ENCODE measurements around the gene ERCC6L2. TPM values are rescaled to one million over a fixed set of nuclear protein-coding genes. Genes with fewer than 3 reads are reported as not detected.

ERCC6L2 gene
- total RNA-seq, 2 experiments from 2014 or later = 42.3 to 42.5 TPM

- H3K4me1 Mint-ChIP-seq = peaks cover 35% of the 10 kb centered on the region
- DNase-seq (no peak), ATAC-seq (ENCODE audit: low read depth) (no peak)
- H3K4me3 Mint-ChIP-seq = no peak overlapping the region
- H3K36me3 Mint-ChIP-seq = peaks cover 24% of the 10 kb centered on the region
- H3K9me3 Mint-ChIP-seq = no peaks in the 10 kb centered on the region
- POLR2A ChIA-PET = interaction anchor here (0.7 to 4.6 kb wide), 4 partner anchors 130 to 367 kb away, joined by 3 to 30 read pairs (median 19); no protein-coding TSS in a partner anchor
- H3K27me3 Mint-ChIP-seq = no peaks in the 10 kb centered on the region
- H3K27ac Mint-ChIP-seq = no peak overlapping the region
These were observed 2.5 kb downstream of the ERCC6L2 start for GRCh38 chr9:95877984-95878383.

DNA sequence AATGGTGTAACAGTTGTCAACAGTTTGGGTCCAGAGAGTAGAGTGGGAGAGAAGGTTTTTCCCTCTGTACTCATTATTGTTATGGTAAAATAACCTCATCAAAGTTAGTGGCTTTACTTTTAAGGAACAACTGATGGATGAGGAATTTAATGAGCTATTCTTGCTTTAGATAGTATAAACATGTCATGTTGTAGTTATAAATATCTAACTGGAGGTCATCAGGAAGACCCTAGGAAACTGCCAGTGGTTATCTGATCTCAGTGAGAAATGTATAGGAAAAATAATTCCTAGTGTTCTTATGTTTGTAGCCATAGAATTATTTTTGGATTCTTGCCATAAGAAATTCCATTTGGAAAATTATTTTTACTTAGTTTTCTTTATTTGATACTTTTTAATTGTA lies 4.1 kb downstream of the ERCC6L2 start:
- POLR2A ChIA-PET = no interaction called here
- Mint-ChIP-seq H3K36me3 (peaks cover 28% of the 10 kb centered on the region), H3K27ac (peak overlapping the region; percentile 24), H3K27me3 (no peaks in the 10 kb centered on the region), H3K4me3 (no peak overlapping the region), H3K9me3 (no peaks in the 10 kb centered on the region), H3K4me1 (peaks cover 42% of the 10 kb centered on the region)
- DNase-seq (no peak), ATAC-seq (ENCODE audit: low read depth) (no peak)

DNA sequence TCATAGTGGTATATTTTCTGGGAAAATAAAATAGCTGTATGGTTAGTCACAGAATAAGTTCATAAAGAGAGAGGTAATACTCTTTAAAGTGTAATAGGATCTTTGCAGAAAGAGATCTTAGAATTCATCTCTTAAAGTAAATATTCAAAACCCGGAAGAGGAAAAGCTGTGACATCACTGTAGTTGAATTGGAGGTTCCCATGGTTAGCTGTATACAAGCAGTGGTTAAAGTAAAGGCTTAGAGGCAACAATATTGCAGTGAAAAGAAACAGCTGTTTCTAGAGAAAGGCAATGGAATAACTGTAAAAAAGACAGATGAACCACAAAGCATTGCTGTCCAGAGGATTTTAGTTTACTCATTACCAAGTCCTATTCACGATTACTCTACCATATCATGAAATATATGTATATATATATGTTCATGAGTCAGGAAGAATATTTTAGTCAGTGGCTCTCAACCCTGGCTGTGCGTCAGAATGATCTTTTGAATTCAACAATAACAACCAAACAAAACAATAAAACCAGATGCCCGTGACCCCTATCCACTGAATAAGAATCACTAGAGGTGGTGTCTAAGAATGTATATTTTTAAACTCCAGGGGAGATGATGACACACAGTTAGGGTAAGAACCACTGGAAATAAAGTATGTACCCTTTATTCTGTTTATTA lies 4.7 kb downstream of the ERCC6L2 start:
- DNase-seq (no peak), ATAC-seq (ENCODE audit: low read depth) (no peak)
- Mint-ChIP-seq H3K27me3 (no peaks in the 10 kb centered on the region), H3K4me1 (peaks cover 40% of the 10 kb centered on the region), H3K27ac (peak overlapping the region; percentile 63), H3K36me3 (peaks cover 31% of the 10 kb centered on the region), H3K9me3 (no peaks in the 10 kb centered on the region), H3K4me3 (peak overlapping the region; percentile 26)
- POLR2A ChIA-PET = no interaction called here

DNA sequence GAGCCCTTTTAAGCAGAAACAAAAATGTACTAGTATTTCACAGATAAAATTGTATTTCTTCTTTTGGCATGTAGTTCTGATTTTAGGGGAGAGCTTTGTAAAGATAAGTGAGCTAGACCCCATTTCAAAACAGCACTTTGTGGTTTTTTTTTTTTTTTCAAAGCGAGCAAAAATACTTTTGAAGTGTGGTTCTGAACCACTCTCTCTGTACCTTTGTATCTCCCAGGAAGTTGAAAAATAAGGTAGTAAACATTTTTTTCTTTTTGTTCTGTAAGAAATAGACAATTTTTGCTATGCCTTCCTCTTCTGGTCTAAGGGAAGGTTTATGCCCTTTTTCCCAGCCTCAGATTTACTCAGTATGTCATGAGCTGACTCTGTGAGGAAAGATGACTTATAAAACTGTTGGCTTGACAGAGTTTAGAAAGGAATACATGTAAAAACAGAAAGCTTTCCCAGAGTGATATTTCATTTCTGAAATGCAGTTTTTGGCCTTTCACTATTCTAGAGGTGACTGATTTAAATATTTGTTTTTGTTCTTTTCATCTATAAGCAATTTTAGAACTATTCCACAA lies 12.5 kb downstream of the ERCC6L2 start:
- POLR2A ChIA-PET = interaction anchor here (0.6 to 3.9 kb wide), 2 partner anchors 12 to 128 kb away, joined by 3 to 18 read pairs; partner anchors contain the start of gene ERCC6L2
- DNase-seq (no peak), ATAC-seq (ENCODE audit: low read depth) (peak; percentile 61)

DNA sequence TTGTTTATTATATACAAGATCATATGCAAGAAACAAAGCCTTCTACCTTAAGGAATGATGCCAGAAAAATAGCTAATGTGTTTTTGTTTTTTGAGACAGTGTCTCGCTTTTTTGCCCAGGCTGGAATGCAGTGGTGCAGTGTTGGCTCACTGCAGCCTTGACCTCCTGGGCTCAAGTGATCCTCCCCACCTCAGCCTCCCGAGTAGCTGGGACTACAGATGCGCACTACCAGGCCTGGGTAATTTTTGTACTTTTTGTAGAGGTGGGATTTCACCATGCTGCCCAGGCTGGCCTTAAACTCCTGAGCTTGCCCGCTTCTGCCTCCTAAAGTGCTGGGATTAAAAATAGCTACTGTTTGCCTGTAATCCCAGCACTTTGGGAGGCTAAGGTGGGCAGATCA lies 15.1 kb downstream of the ERCC6L2 start:
- peaks cover 37% of the 10 kb centered on the region for H3K36me3 Mint-ChIP-seq
- H3K4me3 Mint-ChIP-seq = no peak overlapping the region
- DNase-seq (no peak), ATAC-seq (ENCODE audit: low read depth) (no peak)
- POLR2A ChIA-PET = interaction anchor here (2.3 kb wide), 1 partner anchor 15 kb away, joined by 12 read pairs; the partner anchor contains the start of gene ERCC6L2
- H3K4me1 Mint-ChIP-seq = peaks cover 34% of the 10 kb centered on the region
- no peak overlapping the region for H3K27ac Mint-ChIP-seq
- H3K27me3 Mint-ChIP-seq = no peaks in the 10 kb centered on the region
- peaks cover 11% of the 10 kb centered on the region for H3K9me3 Mint-ChIP-seq

More for the DNA sequence above, 12.5 kb downstream of the ERCC6L2 start:
- peaks cover 47% of the 10 kb centered on the region for H3K36me3 Mint-ChIP-seq
- H3K27me3 Mint-ChIP-seq = no peaks in the 10 kb centered on the region
- peak overlapping the region; percentile 87 for H3K27ac Mint-ChIP-seq
- H3K9me3 Mint-ChIP-seq = peaks cover 2% of the 10 kb centered on the region
- H3K4me1 Mint-ChIP-seq = peaks cover 50% of the 10 kb centered on the region
- H3K4me3 Mint-ChIP-seq = peak overlapping the region; percentile 72

- peaks cover 32% of the 10 kb centered on the region for H3K4me1 Mint-ChIP-seq
- no peaks in the 10 kb centered on the region for H3K27me3 Mint-ChIP-seq
- peaks cover 36% of the 10 kb centered on the region for H3K36me3 Mint-ChIP-seq
- no peak overlapping the region for H3K27ac Mint-ChIP-seq
- no peak for ATAC-seq (ENCODE audit: low read depth)
- no peak for DNase-seq
- POLR2A ChIA-PET = interaction anchor here (2.3 kb wide), 1 partner anchor 15 kb away, joined by 12 read pairs; the partner anchor contains the start of gene ERCC6L2
- no peak overlapping the region for H3K4me3 Mint-ChIP-seq
- peaks cover 13% of the 10 kb centered on the region for H3K9me3 Mint-ChIP-seq
These were observed 15.7 kb downstream of the ERCC6L2 start for GRCh38 chr9:95891067-95891671.

- H3K9me3 Mint-ChIP-seq = peaks cover 14% of the 10 kb centered on the region
- no peaks in the 10 kb centered on the region for H3K27me3 Mint-ChIP-seq
- POLR2A ChIA-PET = no interaction called here
- no peak for DNase-seq
- peaks cover 33% of the 10 kb centered on the region for H3K36me3 Mint-ChIP-seq
- H3K27ac Mint-ChIP-seq = no peak overlapping the region
- no peak for ATAC-seq (ENCODE audit: low read depth)
- peaks cover 27% of the 10 kb centered on the region for H3K4me1 Mint-ChIP-seq
- H3K4me3 Mint-ChIP-seq = no peak overlapping the region
These were observed 17.2 kb downstream of the ERCC6L2 start for GRCh38 chr9:95892690-95893089.

DNA sequence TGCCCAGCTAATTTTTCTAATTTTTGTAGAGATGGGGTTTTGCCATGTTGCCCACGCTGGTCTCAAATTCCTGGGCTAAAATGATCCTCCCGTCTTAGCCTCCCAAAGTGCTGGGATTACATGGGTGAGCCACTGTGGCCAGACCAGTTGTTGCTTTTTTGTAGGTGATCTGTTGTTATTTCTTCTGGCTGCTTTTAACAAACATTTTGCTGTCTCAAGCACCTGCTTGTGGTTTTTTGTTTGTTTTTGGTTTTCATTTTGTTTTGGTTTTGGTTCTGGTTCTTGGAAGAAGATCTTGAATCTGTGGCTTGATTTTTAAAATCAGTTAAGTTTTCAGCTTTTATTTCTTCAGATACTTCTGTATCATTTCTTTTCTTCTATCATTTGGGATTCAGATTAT lies 21.1 kb downstream of the ERCC6L2 start:
- Mint-ChIP-seq H3K27me3 (no peaks in the 10 kb centered on the region), H3K27ac (peak overlapping the region; percentile 55), H3K9me3 (peaks cover 14% of the 10 kb centered on the region), H3K4me3 (peak overlapping the region; percentile 13), H3K36me3 (peaks cover 43% of the 10 kb centered on the region), H3K4me1 (peaks cover 11% of the 10 kb centered on the region)
- ATAC-seq (ENCODE audit: low read depth) (no peak), DNase-seq (no peak)
- POLR2A ChIA-PET = no interaction called here

- Mint-ChIP-seq H3K4me1 (peaks cover 6% of the 10 kb centered on the region), H3K27ac (no peak overlapping the region), H3K36me3 (peaks cover 27% of the 10 kb centered on the region), H3K27me3 (no peaks in the 10 kb centered on the region), H3K4me3 (no peak overlapping the region), H3K9me3 (peaks cover under 1% of the 10 kb centered on the region)
- ATAC-seq (ENCODE audit: low read depth) (no peak), DNase-seq (no peak)
- POLR2A ChIA-PET = no interaction called here
These were observed 26.0 kb downstream of the ERCC6L2 start for GRCh38 chr9:95901506-95901905.

DNA sequence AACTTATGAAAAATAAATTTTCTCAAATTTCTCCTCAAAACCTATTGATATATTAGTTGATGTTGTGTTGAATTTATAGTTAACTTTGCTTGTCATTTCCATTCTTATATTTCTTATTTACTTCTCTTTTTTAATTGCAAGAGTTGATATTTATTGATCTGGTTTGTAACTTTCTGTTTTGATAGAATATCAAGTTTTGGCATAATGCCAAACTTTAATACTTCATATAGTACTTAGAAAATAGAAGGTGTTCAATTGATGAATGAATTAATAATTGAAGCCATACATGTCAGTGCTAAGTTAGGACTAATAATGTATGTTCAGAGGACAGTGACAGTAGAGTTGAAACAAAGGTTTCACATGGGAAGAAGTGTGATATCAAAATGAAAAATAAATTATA lies 27.9 kb downstream of the ERCC6L2 start:
- ATAC-seq (ENCODE audit: low read depth) = no peak
- Mint-ChIP-seq H3K36me3 (peaks cover 24% of the 10 kb centered on the region), H3K27ac (no peak overlapping the region), H3K4me1 (peaks cover 5% of the 10 kb centered on the region), H3K9me3 (no peaks in the 10 kb centered on the region), H3K27me3 (no peaks in the 10 kb centered on the region), H3K4me3 (no peak overlapping the region)
- POLR2A ChIA-PET = no interaction called here
- DNase-seq = no peak

GRCh38 chr9:95907794-95908193 lies 32.3 kb downstream of the ERCC6L2 start:
- Mint-ChIP-seq H3K4me1 (peaks cover 8% of the 10 kb centered on the region), H3K9me3 (no peaks in the 10 kb centered on the region), H3K4me3 (no peak overlapping the region), H3K27ac (peak overlapping the region; percentile 13), H3K27me3 (no peaks in the 10 kb centered on the region), H3K36me3 (peaks cover 22% of the 10 kb centered on the region)
- POLR2A ChIA-PET = no interaction called here
- ATAC-seq (ENCODE audit: low read depth) (no peak), DNase-seq (no peak)

DNA sequence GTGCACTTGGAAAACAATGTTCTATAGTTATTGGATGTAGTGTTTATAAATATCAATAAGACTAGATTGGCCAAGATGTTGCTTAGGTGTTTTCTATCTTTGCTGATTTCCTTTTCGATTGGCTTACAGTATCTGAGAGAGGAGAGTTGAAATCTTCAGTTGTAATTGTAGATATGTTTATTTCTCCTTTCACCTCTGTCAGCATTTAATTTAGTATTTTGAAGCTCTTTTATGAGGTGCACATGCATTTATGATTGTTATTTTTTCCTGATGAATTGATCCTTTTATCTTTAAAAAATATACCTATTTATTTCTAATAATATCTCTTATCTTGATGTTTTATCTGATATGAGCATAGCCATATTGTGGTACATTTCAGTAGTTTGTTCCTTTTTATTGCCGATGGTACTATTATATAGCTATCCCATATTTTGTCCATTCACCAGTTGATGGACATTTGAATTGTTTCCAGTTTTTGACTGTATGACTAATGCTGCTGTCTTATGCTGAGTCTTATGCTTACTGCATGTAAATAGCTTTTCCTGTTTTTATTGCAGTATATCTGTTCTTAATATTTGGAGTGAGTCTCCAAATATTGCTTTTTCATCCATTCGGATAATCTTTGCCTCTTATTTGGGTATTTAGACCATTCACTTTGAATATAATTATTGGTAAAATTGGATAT lies 34.7 kb downstream of the ERCC6L2 start:
- no peaks in the 10 kb centered on the region for H3K27me3 Mint-ChIP-seq
- no peak overlapping the region for H3K27ac Mint-ChIP-seq
- H3K4me1 Mint-ChIP-seq = peaks cover 8% of the 10 kb centered on the region
- no peaks in the 10 kb centered on the region for H3K9me3 Mint-ChIP-seq
- DNase-seq (no peak), ATAC-seq (ENCODE audit: low read depth) (no peak)
- H3K4me3 Mint-ChIP-seq = no peak overlapping the region
- H3K36me3 Mint-ChIP-seq = peaks cover 32% of the 10 kb centered on the region
- POLR2A ChIA-PET = no interaction called here

DNA sequence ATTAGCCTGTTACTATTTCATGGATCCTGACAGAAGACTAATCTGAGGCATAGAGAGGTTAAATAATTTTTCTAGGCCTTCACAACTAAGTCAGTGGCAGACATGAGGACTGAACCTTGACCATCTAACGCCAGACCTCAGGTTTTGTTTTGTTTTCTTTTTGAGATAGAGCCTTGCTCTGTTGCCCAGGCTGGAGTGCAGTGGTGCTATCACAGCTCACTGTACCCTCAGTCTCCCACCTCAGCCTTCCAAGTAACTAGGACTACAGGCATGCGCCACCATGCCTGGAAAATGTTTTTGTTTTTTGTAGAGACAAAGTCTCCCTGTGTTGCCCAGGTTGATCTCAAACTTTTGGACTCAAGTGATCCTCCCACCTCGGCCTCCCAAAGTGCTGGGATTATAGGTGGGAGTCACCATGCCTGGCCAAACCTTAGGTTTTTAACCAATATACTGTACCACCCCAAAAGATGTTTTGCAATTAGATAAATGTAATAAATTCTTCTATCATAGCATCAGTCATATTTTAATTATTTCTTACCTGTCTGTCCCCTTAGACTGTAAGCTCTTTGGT lies 35.4 kb downstream of the ERCC6L2 start:
- no peak overlapping the region for H3K27ac Mint-ChIP-seq
- no peaks in the 10 kb centered on the region for H3K27me3 Mint-ChIP-seq
- H3K4me1 Mint-ChIP-seq = peaks cover 8% of the 10 kb centered on the region
- no peak for DNase-seq
- no peak for ATAC-seq (ENCODE audit: low read depth)
- H3K9me3 Mint-ChIP-seq = no peaks in the 10 kb centered on the region
- POLR2A ChIA-PET = no interaction called here
- no peak overlapping the region for H3K4me3 Mint-ChIP-seq
- peaks cover 32% of the 10 kb centered on the region for H3K36me3 Mint-ChIP-seq

All from activated naive CD8-positive, alpha-beta T cell treated with anti-CD3 and anti-CD28 coated beads, Interleukin-2, amount 10 ng/mL, durations not matched to agents 7 days and 5 days (primary cell).